Mesothelial cell of epicardium (in vitro differentiated cells): ENCODE results near the gene FAM83D. TPM values are rescaled to one million over a fixed set of nuclear protein-coding genes. Genes with fewer than 3 reads are reported as not detected.
A peak's percentile ranks its signal among the peaks of the same experiment; 100 is the strongest.

Experiments used
- DNase-seq, 2 experiments: peaks; one replicate each; pipeline ENCODE4 v3.0.0; 2021; ENCODE audit warnings: low spot score in 2 of 2; ENCODE audit not compliant: unreplicated experiment in 2 of 2
- H3K27ac Mint-ChIP-seq: 2 replicates; pipeline ENCODE4 v1.8.0; 2021; ENCODE audit warnings: mixed read lengths
- H3K27me3 Mint-ChIP-seq: 2 replicates; pipeline ENCODE4 v1.8.0; 2021; ENCODE audit warnings: low read depth, mixed read lengths
- H3K36me3 Mint-ChIP-seq: 2 replicates; pipeline ENCODE4 v1.8.0; 2021; ENCODE audit warnings: mixed read lengths
- H3K4me1 Mint-ChIP-seq: 2 replicates; pipeline ENCODE4 v1.8.0; 2021; ENCODE audit warnings: mixed read lengths
- H3K4me3 Mint-ChIP-seq: 2 replicates; pipeline ENCODE4 v1.8.0; 2021; ENCODE audit warnings: mild to moderate bottlenecking, moderate library complexity, mixed read lengths
- H3K9me3 Mint-ChIP-seq: 2 replicates; pipeline ENCODE4 v1.8.0; 2021; ENCODE audit warnings: mixed read lengths
- total RNA-seq: library from RNA; stranded (reverse); gene quantifications from 3 replicates; pipeline ENCODE4 v1.2.1, GENCODE V29; 2021
- TF ChIP-seq, protein P1 (sequence below): fragments of 200-600 bp; sonication (generic); IDR thresholded peaks from one replicate; pipeline ENCODE4 v1.5.0; 2021; ENCODE audit warnings: antibody characterized with exemption; ENCODE audit not compliant: unreplicated experiment

FAM83D gene
- total RNA-seq, 1 donor from 2014 or later, result 11.5 TPM

DNA sequence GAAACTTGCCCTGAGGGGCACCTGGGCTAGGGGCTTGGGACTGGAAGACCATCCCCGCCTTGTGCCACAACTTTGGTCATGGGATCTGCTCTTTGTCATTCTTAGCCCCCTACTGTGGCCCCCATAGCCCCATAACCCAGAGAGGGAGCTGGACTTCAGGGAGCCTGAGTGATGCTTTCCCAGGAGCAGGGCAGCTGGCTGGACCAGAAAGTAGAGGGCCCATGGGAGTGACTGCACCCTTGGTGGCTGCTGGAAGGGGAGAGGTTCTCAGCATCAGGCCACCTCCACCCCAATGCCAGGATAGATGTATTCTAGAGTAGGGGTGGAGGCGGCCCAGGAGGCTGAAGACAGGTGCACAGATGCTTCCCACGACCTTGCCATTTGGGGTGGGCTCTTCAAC, 5.8 kb upstream of the FAM83D start:
- no peaks in the 10 kb centered on the region for H3K9me3 Mint-ChIP-seq
- H3K4me3 Mint-ChIP-seq, result no peak overlapping the region
- peaks cover 40% of the 10 kb centered on the region for H3K27me3 Mint-ChIP-seq
- H3K36me3 Mint-ChIP-seq, result no peaks in the 10 kb centered on the region
- H3K27ac Mint-ChIP-seq, result no peak overlapping the region
- TF ChIP-seq, protein P1, sequence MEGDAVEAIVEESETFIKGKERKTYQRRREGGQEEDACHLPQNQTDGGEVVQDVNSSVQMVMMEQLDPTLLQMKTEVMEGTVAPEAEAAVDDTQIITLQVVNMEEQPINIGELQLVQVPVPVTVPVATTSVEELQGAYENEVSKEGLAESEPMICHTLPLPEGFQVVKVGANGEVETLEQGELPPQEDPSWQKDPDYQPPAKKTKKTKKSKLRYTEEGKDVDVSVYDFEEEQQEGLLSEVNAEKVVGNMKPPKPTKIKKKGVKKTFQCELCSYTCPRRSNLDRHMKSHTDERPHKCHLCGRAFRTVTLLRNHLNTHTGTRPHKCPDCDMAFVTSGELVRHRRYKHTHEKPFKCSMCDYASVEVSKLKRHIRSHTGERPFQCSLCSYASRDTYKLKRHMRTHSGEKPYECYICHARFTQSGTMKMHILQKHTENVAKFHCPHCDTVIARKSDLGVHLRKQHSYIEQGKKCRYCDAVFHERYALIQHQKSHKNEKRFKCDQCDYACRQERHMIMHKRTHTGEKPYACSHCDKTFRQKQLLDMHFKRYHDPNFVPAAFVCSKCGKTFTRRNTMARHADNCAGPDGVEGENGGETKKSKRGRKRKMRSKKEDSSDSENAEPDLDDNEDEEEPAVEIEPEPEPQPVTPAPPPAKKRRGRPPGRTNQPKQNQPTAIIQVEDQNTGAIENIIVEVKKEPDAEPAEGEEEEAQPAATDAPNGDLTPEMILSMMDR, result no peak
- no peak for DNase-seq
- no peaks in the 10 kb centered on the region for H3K4me1 Mint-ChIP-seq

DNA sequence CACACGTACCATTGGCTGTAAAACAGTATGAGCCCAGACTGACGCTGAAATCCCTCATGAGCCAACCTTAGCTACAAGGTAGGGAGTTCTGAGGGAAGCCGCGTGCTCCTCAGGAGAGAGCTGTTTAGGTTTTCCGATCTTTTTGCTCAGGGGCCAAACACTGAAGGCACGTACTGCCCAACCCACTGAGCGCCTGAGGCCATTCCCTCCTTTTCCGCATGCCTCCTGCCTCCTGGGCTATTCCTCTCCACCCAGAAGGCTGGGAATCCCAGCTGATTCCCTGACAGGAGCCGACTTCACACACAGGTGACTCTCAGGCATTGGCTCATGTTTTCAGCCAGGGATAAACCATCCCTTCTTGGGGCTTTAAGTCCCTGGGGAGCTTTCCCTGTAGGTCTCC, 5.4 kb upstream of the FAM83D start:
- no peak for DNase-seq
- Mint-ChIP-seq H3K27me3 (peaks cover 40% of the 10 kb centered on the region), H3K4me3 (no peak overlapping the region), H3K27ac (no peak overlapping the region), H3K4me1 (no peaks in the 10 kb centered on the region), H3K36me3 (no peaks in the 10 kb centered on the region), H3K9me3 (no peaks in the 10 kb centered on the region)
- TF ChIP-seq, protein P1, result no peak

- H3K4me1 Mint-ChIP-seq, result peaks cover 15% of the 10 kb centered on the region
- TF ChIP-seq, protein P1, result no peak
- DNase-seq, result no peak
- H3K9me3 Mint-ChIP-seq, result no peaks in the 10 kb centered on the region
- no peaks in the 10 kb centered on the region for H3K36me3 Mint-ChIP-seq
- peaks cover 22% of the 10 kb centered on the region for H3K27me3 Mint-ChIP-seq
- no peak overlapping the region for H3K27ac Mint-ChIP-seq
- H3K4me3 Mint-ChIP-seq, result peak overlapping the region; percentile 1
Observed at GRCh38 chr20:38924718-38925117, 1.5 kb upstream of the FAM83D start.

DNA sequence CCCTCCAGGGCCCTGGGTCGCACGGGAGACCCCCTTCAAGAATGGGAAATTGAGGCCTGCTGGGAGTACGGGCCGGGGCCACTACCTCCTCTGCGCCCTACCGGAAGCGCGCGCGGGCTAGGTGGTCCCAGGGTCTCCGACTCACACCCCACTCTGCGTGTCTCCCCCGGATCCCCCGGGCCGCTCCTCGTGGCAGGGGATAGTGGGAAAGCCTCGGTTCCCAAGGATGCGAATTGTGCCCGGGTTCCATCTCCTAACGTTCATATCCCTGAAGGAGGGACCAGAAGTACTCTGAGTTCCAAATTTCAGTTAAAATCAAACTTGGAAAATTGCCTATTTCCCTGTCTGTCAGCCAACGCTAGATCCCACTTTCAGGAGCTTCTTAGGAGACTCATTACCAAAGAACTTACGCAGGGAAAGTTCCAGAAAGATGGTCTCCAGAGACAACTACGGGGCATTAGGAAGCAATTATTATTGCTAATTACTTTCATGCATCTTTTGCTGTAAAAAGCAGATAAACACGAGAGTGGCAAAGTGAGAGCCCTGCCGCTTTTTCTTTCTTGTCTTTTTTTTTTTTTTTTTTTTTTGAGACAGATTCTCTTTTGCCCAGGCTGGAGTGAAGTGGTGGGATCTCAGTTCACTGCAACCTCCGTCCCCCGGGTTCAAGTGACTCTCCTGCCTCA, 858 bp downstream of the FAM83D start:
- peaks cover 15% of the 10 kb centered on the region for H3K4me1 Mint-ChIP-seq
- H3K36me3 Mint-ChIP-seq, result no peaks in the 10 kb centered on the region

GRCh38 chr20:38927902-38928578, 1.8 kb downstream of the FAM83D start:
- TF ChIP-seq, protein P1, result no peak
- peak overlapping the region; percentile 83 for H3K4me3 Mint-ChIP-seq
- H3K27ac Mint-ChIP-seq, result no peak overlapping the region
- DNase-seq, result no peak
- H3K4me1 Mint-ChIP-seq, result peaks cover 15% of the 10 kb centered on the region
- no peaks in the 10 kb centered on the region for H3K9me3 Mint-ChIP-seq
- no peaks in the 10 kb centered on the region for H3K27me3 Mint-ChIP-seq
- H3K36me3 Mint-ChIP-seq, result no peaks in the 10 kb centered on the region

More for the DNA sequence above, 858 bp downstream of the FAM83D start:
- TF ChIP-seq, protein P1, result no peak
- peaks cover 2% of the 10 kb centered on the region for H3K27me3 Mint-ChIP-seq
- H3K4me3 Mint-ChIP-seq, result peak overlapping the region; percentile 83
- peak overlapping the region; percentile 16 for H3K27ac Mint-ChIP-seq
- no peak for DNase-seq
- no peaks in the 10 kb centered on the region for H3K9me3 Mint-ChIP-seq
